H7 (cell line): Measurements from ENCODE around the gene AMOT. TPM values are rescaled to one million over a fixed set of nuclear protein-coding genes. Genes with fewer than 3 reads are reported as not detected.
"Not testable (repeated sequence)": the region's sequence is repeated elsewhere in the genome, so short reads cannot be mapped to it uniquely, and the experiment has no call there.

ENCODE experiments used
- DNase-seq: peaks from one replicate; pipeline ENCODE4 v3.0.0; 2012
- H3K27me3 ChIP-seq: 2 replicates; pipeline ENCODE4 v1.6.0; 2011; ENCODE audit warnings: mild to moderate bottlenecking, low read length; ENCODE audit not compliant: control insufficient read depth, insufficient read depth
- H3K36me3 ChIP-seq: replicated peaks from 2 replicates; pipeline ENCODE4 v1.5.1; 2011; ENCODE audit warnings: low read length; ENCODE audit not compliant: control insufficient read depth, insufficient read depth
- H3K4me3 ChIP-seq: 2 replicates; pipeline ENCODE4 v1.5.1; 2011; ENCODE audit warnings: low read depth, mild to moderate bottlenecking, control low read depth, low read length, moderate library complexity; ENCODE audit not compliant: insufficient read depth
- total RNA-seq: library from RNA; depleted of rRNA; stranded (reverse); fragments of >200 nt; shearing (Covaris generic); gene quantifications from 2 replicates; pipeline ENCODE4 v1.2.3, GENCODE V29; 2014; rRNA removed

AMOT gene
- total RNA-seq, result 6.5 and 10.2 TPM in 2 replicates

- DNase-seq, result peak; percentile 95
- Histone ChIP-seq H3K36me3 (no peaks in the 10 kb centered on the region), H3K27me3 (peaks cover 27% of the 10 kb centered on the region), H3K4me3 (peak within 1 kb of the TSS; percentile 51)
These were observed at the start of gene AMOT for GRCh38 chrX:112840382-112841113. AMOT (minus strand) TSS chrX:112840831; CDS start chrX:112823126, 17,705 bp downstream.

GRCh38 chrX:112889400-112889799 is 48.8 kb upstream of the AMOT start:
- Histone ChIP-seq H3K4me3 (no peak overlapping the region), H3K27me3 (no peaks in the 10 kb centered on the region), H3K36me3 (no peaks in the 10 kb centered on the region)
- DNase-seq, result no peak

- H3K36me3 ChIP-seq, result no peaks in the 10 kb centered on the region
- H3K4me3 ChIP-seq, result no peak overlapping the region
- DNase-seq, result no peak
- no peaks in the 10 kb centered on the region for H3K27me3 ChIP-seq
These were observed 48.3 kb upstream of the AMOT start for GRCh38 chrX:112888916-112889315.

- no peak overlapping the region for H3K4me3 ChIP-seq
- DNase-seq, result no peak
- no peaks in the 10 kb centered on the region for H3K36me3 ChIP-seq
- H3K27me3 ChIP-seq, result no peaks in the 10 kb centered on the region
These were observed 37.1 kb upstream of the AMOT start for GRCh38 chrX:112877771-112878173.

- Histone ChIP-seq H3K27me3 (no peaks in the 10 kb centered on the region), H3K4me3 (no peak overlapping the region), H3K36me3 (no peaks in the 10 kb centered on the region)
- DNase-seq, result no peak
These were observed 34.0 kb upstream of the AMOT start for GRCh38 chrX:112874614-112875013.

GRCh38 chrX:112874175-112874574 is 33.5 kb upstream of the AMOT start:
- Histone ChIP-seq H3K36me3 (no peaks in the 10 kb centered on the region), H3K27me3 (no peaks in the 10 kb centered on the region), H3K4me3 (no peak overlapping the region)
- DNase-seq, result no peak

- Histone ChIP-seq H3K4me3 (no peak overlapping the region), H3K36me3 (no peaks in the 10 kb centered on the region), H3K27me3 (no peaks in the 10 kb centered on the region)
- DNase-seq, result no peak
These were observed 28.0 kb upstream of the AMOT start for GRCh38 chrX:112868586-112868985.

- no peak overlapping the region for H3K4me3 ChIP-seq
- H3K27me3 ChIP-seq, result no peaks in the 10 kb centered on the region
- no peaks in the 10 kb centered on the region for H3K36me3 ChIP-seq
- DNase-seq, result peak; percentile 66
These were observed 26.9 kb upstream of the AMOT start for GRCh38 chrX:112867570-112867969.

- Histone ChIP-seq H3K4me3 (no peak overlapping the region), H3K36me3 (no peaks in the 10 kb centered on the region), H3K27me3 (no peaks in the 10 kb centered on the region)
- DNase-seq, result no peak
These were observed 25.5 kb upstream of the AMOT start for GRCh38 chrX:112866175-112866574.

GRCh38 chrX:112865464-112866025 is 24.9 kb upstream of the AMOT start:
- Histone ChIP-seq H3K4me3 (no peak overlapping the region), H3K27me3 (no peaks in the 10 kb centered on the region), H3K36me3 (no peaks in the 10 kb centered on the region)
- DNase-seq, result no peak

GRCh38 chrX:112863850-112864249 is 23.2 kb upstream of the AMOT start:
- H3K4me3 ChIP-seq, result no peak overlapping the region
- no peak for DNase-seq
- H3K27me3 ChIP-seq, result no peaks in the 10 kb centered on the region
- H3K36me3 ChIP-seq, result no peaks in the 10 kb centered on the region

GRCh38 chrX:112857478-112857878 is 16.8 kb upstream of the AMOT start:
- Histone ChIP-seq H3K27me3 (0 out of 2 replicates have a peak, but pooled peaks cover 2% of the 10 kb centered on the region), H3K4me3 (no peak overlapping the region), H3K36me3 (no peaks in the 10 kb centered on the region)
- no peak for DNase-seq

GRCh38 chrX:112854901-112855300 is 14.3 kb upstream of the AMOT start:
- DNase-seq, H3K36me3 ChIP-seq, H3K4me3 ChIP-seq, H3K27me3 ChIP-seq: not testable (repeated sequence)

GRCh38 chrX:112852851-112853250 is 12.2 kb upstream of the AMOT start:
- Histone ChIP-seq H3K36me3 (no peaks in the 10 kb centered on the region), H3K4me3 (no peak overlapping the region), H3K27me3 (0 out of 2 replicates have a peak, but pooled peaks cover 2% of the 10 kb centered on the region)
- DNase-seq, result no peak

GRCh38 chrX:112851806-112852205 is 11.2 kb upstream of the AMOT start:
- Histone ChIP-seq H3K27me3 (0 out of 2 replicates have a peak, but pooled peaks cover 2% of the 10 kb centered on the region), H3K36me3 (no peaks in the 10 kb centered on the region), H3K4me3 (no peak overlapping the region)
- DNase-seq, result no peak
